ENCODE data around the gene SUPV3L1.

The SUPV3L1 gene

DNA sequence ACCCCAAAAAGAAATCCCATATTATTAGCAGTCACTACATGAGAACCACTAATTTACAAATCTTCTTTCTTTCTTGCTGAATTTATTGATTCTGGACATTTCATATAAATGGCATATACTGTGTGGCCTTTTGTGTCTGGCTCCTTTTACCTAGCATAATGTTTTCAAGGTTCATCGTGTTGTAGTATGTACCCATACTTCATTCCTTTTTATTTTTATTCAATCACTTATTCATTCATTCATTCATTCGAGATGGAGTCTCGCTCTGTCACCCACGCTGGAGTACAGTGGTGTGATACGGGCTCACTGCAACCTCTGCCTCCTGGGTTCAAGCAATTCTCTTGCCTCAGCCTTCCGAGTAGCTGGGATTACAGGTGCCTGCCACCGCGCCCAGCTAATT lies 34.2 kb upstream of the SUPV3L1 start:
- H3K36me3 ChIP-seq (ENCODE audit: control insufficient read depth, low read length) = no peaks in the 10 kb centered on the region

DNA sequence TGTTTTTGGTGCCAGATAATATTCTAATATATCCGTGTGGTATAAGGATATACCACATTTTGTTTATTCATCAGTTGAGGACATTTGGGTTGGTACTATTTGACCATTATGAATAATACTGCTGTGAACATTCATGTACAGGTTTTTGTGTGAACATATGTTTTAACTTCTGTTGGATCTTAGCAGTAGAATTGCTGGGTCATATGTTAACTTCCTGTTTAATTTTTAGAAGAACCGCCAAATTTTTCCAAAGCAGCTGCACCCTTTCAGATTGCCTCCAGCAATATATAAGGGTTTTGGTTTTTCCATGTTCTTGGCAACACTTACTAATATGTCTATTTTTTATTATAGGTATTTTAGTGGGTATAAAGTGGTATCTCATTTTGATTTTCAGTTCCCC lies 33.3 kb upstream of the SUPV3L1 start:
- H3K4me2 ChIP-seq (ENCODE audit: low read length) = no peak overlapping the region
- no peaks in the 10 kb centered on the region; the same call in 1 of the 2 replicates for H3K4me1 ChIP-seq (ENCODE audit: control insufficient read depth, low read length)
- H3K9me3 ChIP-seq (ENCODE audit: control insufficient read depth, insufficient read depth, low read length) = no peaks in the 10 kb centered on the region
- H3F3A ChIP-seq (ENCODE audit: control insufficient read depth, insufficient read depth) = no peaks in the 10 kb centered on the region
- H3K27me3 ChIP-seq (ENCODE audit: control insufficient read depth, low read length) = no peaks in the 10 kb centered on the region
- no peaks in the 10 kb centered on the region for H3K36me3 ChIP-seq (ENCODE audit: control insufficient read depth, low read length)
- H3K4me3 ChIP-seq (ENCODE audit: low read length) = no peak overlapping the region
- TF ChIP-seq, protein P1, sequence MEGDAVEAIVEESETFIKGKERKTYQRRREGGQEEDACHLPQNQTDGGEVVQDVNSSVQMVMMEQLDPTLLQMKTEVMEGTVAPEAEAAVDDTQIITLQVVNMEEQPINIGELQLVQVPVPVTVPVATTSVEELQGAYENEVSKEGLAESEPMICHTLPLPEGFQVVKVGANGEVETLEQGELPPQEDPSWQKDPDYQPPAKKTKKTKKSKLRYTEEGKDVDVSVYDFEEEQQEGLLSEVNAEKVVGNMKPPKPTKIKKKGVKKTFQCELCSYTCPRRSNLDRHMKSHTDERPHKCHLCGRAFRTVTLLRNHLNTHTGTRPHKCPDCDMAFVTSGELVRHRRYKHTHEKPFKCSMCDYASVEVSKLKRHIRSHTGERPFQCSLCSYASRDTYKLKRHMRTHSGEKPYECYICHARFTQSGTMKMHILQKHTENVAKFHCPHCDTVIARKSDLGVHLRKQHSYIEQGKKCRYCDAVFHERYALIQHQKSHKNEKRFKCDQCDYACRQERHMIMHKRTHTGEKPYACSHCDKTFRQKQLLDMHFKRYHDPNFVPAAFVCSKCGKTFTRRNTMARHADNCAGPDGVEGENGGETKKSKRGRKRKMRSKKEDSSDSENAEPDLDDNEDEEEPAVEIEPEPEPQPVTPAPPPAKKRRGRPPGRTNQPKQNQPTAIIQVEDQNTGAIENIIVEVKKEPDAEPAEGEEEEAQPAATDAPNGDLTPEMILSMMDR (IDR thresholded peaks at IDR 0.05; ENCODE audit: low read depth, low read length, poor library complexity, severe bottlenecking) = no peak
- TF ChIP-seq EZH2phosphoT487 (IDR thresholded peaks at IDR 0.05; ENCODE audit: borderline replicate concordance, low read length) = no peak
- H3K27ac ChIP-seq (ENCODE audit: low read depth, low read length) = no peak overlapping the region
- no peaks in the 10 kb centered on the region for H3K9me2 ChIP-seq (replicated peaks; ENCODE audit: control insufficient read depth, low read length)
- peaks cover 3% of the 10 kb centered on the region; the same call in 1 of the 2 replicates for H4K20me1 ChIP-seq (ENCODE audit: control insufficient read depth, insufficient read depth, low read depth, low read length)
- H3K79me2 ChIP-seq (ENCODE audit: control insufficient read depth, low read length) = peaks cover 41% of the 10 kb centered on the region

More for the DNA sequence above, 34.2 kb upstream of the SUPV3L1 start:
- H3K4me1 ChIP-seq (ENCODE audit: control insufficient read depth, low read length) = no peaks in the 10 kb centered on the region; the same call in 1 of the 2 replicates
- H3K4me3 ChIP-seq (ENCODE audit: low read length) = no peak overlapping the region
- H3K79me2 ChIP-seq (ENCODE audit: control insufficient read depth, low read length) = peaks cover 46% of the 10 kb centered on the region
- H3K9me2 ChIP-seq (replicated peaks; ENCODE audit: control insufficient read depth, low read length) = no peaks in the 10 kb centered on the region
- no peak overlapping the region for H3K27ac ChIP-seq (ENCODE audit: low read depth, low read length)
- no peaks in the 10 kb centered on the region for H3F3A ChIP-seq (ENCODE audit: control insufficient read depth, insufficient read depth)
- no peaks in the 10 kb centered on the region for H3K27me3 ChIP-seq (ENCODE audit: control insufficient read depth, low read length)
- no peaks in the 10 kb centered on the region for H3K9me3 ChIP-seq (ENCODE audit: control insufficient read depth, insufficient read depth, low read length)
- TF ChIP-seq EZH2phosphoT487 (IDR thresholded peaks at IDR 0.05; ENCODE audit: borderline replicate concordance, low read length) = no peak
- TF ChIP-seq, protein P1 (IDR thresholded peaks at IDR 0.05; ENCODE audit: low read depth, low read length, poor library complexity, severe bottlenecking) = no peak
- H4K20me1 ChIP-seq (ENCODE audit: control insufficient read depth, insufficient read depth, low read depth, low read length) = peaks cover 3% of the 10 kb centered on the region; the same call in 1 of the 2 replicates
- no peak overlapping the region for H3K4me2 ChIP-seq (ENCODE audit: low read length)

DNA sequence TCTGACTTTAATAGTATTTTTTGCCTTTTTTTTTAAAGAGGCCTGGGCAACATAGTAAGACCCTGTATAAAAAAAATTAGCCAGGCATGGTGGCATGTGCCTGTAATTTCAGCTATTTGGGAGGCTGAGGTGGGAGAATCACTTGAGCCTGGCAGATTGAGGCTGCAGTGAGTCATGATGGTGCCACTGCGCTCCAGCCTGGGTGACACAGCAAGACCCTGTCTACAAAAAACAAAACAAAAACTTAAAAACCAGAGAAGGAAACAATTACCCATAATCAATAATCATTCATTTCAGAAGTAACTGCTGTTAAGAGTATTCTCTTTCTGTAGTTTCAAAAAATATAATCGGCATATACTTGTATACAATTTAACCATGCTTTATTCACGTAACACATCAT lies 28.1 kb upstream of the SUPV3L1 start:
- no peaks in the 10 kb centered on the region for H4K20me1 ChIP-seq (ENCODE audit: control insufficient read depth, insufficient read depth, low read depth, low read length)
- no peak overlapping the region for H3K4me3 ChIP-seq (ENCODE audit: low read length)
- TF ChIP-seq, protein P1 (IDR thresholded peaks at IDR 0.05; ENCODE audit: low read depth, low read length, poor library complexity, severe bottlenecking) = no peak
- TF ChIP-seq EZH2phosphoT487 (IDR thresholded peaks at IDR 0.05; ENCODE audit: borderline replicate concordance, low read length) = no peak

More for the DNA sequence above, 28.1 kb upstream of the SUPV3L1 start:
- H3K79me2 ChIP-seq (ENCODE audit: control insufficient read depth, low read length) = peaks cover 18% of the 10 kb centered on the region
- no peaks in the 10 kb centered on the region for H3K27me3 ChIP-seq (ENCODE audit: control insufficient read depth, low read length)
- H3K9me3 ChIP-seq (ENCODE audit: control insufficient read depth, insufficient read depth, low read length) = no peaks in the 10 kb centered on the region
- no peak overlapping the region for H3K4me2 ChIP-seq (ENCODE audit: low read length)
- H3K4me1 ChIP-seq (ENCODE audit: control insufficient read depth, low read length) = no peaks in the 10 kb centered on the region
- H3F3A ChIP-seq (ENCODE audit: control insufficient read depth, insufficient read depth) = 0 out of 2 replicates have a peak, but pooled peaks cover 2% of the 10 kb centered on the region
- no peak overlapping the region for H3K27ac ChIP-seq (ENCODE audit: low read depth, low read length)
- H3K36me3 ChIP-seq (ENCODE audit: control insufficient read depth, low read length) = peaks cover under 1% of the 10 kb centered on the region; the same call in 1 of the 2 replicates
- H3K9me2 ChIP-seq (replicated peaks; ENCODE audit: control insufficient read depth, low read length) = no peaks in the 10 kb centered on the region
